WERI-Rb-1 (cell line): ENCODE results near the gene YWHAH.
A peak's percentile ranks its signal among the peaks of the same experiment; 100 is the strongest.

Experiments used
- DNase-seq: peaks from one replicate; pipeline ENCODE4 v3.0.0-alpha.2; 2020
- H3K27ac ChIP-seq: fragments of 250-450 bp; sonication (Bioruptor Pico); 2 replicates; pipeline ENCODE4 v1.5.1; 2020; ENCODE audit warnings: mild to moderate bottlenecking, moderate library complexity
- H3K27me3 ChIP-seq: fragments of 250-450 bp; sonication (Bioruptor Pico); 2 replicates; pipeline ENCODE4 v1.5.1; 2021; ENCODE audit warnings: mild to moderate bottlenecking, low read depth, moderate library complexity; ENCODE audit not compliant: insufficient read depth, severe bottlenecking
- H3K36me3 ChIP-seq: fragments of 250-450 bp; sonication (Bioruptor Pico); 2 replicates; pipeline ENCODE4 v1.5.1; 2020; ENCODE audit warnings: mild to moderate bottlenecking, moderate library complexity
- H3K4me3 ChIP-seq: 2 replicates; pipeline ENCODE4 v1.5.1; 2011; ENCODE audit warnings: low read depth, mild to moderate bottlenecking, control low read depth, low read length
- H3K9me3 ChIP-seq: fragments of 250-450 bp; sonication (Bioruptor Pico); 2 replicates; pipeline ENCODE4 v1.5.1; 2021; ENCODE audit warnings: mild to moderate bottlenecking, moderate library complexity; ENCODE audit not compliant: severe bottlenecking
- TF ChIP-seq, protein P1 (sequence below): IDR thresholded peaks from 2 replicates; pipeline ENCODE4 v1.5.1; 2011; ENCODE audit warnings: low read depth, mild to moderate bottlenecking, control low read depth, inconsistent platforms, low read length

Gene YWHAH

DNA sequence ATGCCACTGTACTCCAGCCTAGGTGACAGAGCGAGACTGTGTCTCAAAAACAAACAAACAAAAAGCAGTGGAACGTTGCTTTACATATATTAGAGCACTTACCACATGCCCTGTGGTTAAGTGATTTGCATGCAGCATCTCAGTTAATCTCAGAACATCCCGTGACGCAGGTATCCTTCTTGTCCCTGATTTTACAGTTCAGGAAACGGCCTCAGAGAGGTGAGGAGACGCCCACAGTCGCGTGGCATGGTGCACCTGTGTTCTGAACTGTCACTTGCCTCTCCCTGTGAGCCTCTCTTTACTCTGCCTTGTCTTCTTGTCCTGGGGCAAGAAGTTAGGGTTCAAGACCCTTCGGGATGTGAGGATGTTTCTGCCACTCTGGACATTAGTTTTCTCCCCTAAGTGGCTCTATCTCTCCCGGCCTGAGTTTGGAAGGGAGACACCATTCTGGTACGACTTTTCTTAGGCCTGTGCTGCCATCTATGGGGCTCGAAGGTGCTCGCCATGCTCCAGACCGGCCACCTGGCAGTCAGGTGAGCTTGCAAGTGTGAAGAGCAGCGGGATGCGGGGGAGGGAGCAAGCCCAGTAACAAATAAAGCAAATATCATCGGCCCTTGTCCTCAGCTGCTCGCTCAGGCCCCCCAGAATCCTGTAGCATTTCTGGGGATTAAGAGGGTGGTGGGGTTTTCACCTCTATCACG lies 25.6 kb downstream of the YWHAH start:
- Histone ChIP-seq H3K27me3 (no peaks in the 10 kb centered on the region), H3K36me3 (no peaks in the 10 kb centered on the region), H3K27ac (no peak overlapping the region), H3K4me3 (peak overlapping the region; percentile 53), H3K9me3 (no peaks in the 10 kb centered on the region)
- DNase-seq: peak; percentile 84
- TF ChIP-seq, protein P1, sequence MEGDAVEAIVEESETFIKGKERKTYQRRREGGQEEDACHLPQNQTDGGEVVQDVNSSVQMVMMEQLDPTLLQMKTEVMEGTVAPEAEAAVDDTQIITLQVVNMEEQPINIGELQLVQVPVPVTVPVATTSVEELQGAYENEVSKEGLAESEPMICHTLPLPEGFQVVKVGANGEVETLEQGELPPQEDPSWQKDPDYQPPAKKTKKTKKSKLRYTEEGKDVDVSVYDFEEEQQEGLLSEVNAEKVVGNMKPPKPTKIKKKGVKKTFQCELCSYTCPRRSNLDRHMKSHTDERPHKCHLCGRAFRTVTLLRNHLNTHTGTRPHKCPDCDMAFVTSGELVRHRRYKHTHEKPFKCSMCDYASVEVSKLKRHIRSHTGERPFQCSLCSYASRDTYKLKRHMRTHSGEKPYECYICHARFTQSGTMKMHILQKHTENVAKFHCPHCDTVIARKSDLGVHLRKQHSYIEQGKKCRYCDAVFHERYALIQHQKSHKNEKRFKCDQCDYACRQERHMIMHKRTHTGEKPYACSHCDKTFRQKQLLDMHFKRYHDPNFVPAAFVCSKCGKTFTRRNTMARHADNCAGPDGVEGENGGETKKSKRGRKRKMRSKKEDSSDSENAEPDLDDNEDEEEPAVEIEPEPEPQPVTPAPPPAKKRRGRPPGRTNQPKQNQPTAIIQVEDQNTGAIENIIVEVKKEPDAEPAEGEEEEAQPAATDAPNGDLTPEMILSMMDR: peak; percentile 78

DNA sequence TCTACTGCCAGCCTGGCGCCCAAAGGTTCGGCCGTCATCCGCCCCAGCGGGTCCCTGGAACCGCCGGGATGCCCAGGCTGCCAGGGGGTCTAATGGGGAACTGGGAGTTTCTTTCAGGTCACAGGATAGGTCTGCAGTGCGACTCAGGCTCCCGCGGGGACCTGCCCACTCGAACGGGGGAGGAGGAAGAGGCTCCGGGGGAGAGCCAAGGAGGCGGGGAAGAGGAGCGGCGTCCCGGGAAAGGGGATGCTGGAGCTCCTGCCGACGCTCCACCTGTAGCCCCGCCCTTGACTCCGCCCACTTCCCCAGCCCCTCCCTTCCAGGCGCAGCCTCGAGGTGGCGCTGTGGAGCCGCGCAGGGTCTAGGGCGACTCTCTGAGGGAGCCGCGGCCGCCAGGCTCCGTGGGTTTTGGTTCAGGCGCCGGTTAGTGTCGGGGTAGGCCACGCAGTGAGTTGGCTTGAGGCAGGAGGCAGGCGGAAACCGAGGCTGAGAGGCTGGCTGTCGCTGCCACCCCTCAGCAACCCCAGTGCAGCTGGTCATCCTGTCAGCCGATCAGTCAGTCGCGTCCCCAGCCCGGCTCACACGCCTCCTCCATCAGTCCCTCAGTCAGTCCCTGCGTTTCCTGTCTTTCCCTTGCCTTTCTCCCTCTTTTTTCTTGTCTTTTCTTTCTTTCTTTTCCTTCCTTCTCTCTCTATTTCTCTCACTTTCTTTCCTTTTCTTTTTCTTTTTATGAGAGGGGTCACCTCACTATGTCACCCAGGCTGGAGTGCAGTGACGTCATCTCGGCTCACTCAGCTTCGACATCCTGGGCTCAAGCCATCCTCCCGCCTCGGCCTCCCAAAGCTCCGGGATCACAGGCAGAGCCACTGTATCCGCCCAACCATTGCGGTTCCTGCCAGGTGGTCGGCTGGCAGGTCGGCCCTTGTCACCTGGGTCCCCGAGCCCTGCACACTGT lies 26.4 kb downstream of the YWHAH start:
- peak; percentile 78 for DNase-seq
- TF ChIP-seq, protein P1: peak; percentile 88

DNA sequence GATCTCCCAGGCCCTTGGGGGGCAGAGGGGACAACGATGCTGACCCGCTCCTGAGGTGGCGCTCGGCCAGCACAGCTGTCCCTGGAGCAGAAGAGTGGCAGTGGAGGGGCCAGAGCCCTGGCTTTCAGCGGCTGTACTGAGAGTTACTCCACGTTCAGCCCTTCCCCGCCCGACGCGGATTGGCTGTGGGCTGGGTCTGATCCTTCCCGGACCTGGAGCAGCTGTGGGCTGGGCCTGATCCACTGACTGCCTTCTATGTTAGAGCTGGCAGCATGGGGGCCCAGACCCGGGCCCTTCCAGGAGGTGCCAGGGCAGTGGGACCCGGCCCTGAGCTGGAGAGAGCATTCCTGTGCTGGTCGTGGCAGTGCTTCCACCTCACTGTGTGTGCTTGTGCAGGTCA lies 27.8 kb downstream of the YWHAH start:
- DNase-seq: peak; percentile 13
- H3K27ac ChIP-seq: no peak overlapping the region
- H3K36me3 ChIP-seq: no peaks in the 10 kb centered on the region
- no peaks in the 10 kb centered on the region for H3K27me3 ChIP-seq
- H3K4me3 ChIP-seq: no peak overlapping the region
- TF ChIP-seq, protein P1: no peak
- H3K9me3 ChIP-seq: no peaks in the 10 kb centered on the region

More for the DNA sequence above, 26.4 kb downstream of the YWHAH start:
- peak overlapping the region; percentile 53 for H3K4me3 ChIP-seq
- H3K27me3 ChIP-seq: no peaks in the 10 kb centered on the region
- H3K27ac ChIP-seq: no peak overlapping the region
- no peaks in the 10 kb centered on the region for H3K36me3 ChIP-seq
- H3K9me3 ChIP-seq: no peaks in the 10 kb centered on the region

DNA sequence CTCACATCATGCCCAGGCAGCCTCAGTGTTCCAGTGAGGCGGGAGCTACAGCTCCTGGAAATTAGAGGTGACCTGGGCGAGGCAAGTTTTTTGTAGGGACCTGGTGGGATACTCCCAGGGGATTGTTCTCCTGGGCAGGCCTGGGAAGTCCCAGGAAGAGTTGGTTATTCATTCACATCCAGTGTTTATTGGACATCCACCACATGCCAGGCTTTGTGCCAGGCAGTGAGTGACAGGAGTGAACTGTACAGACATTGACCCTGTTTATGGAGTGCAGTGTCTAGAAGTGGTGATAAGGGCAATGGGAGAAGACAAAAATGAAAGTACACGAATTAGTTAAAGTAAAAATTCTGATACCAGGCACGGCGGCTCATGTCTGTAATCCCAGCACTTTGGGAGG lies 29.4 kb downstream of the YWHAH start:
- no peaks in the 10 kb centered on the region for H3K9me3 ChIP-seq
- H3K27me3 ChIP-seq: no peaks in the 10 kb centered on the region
- TF ChIP-seq, protein P1: no peak
- H3K27ac ChIP-seq: no peak overlapping the region
- H3K4me3 ChIP-seq: no peak overlapping the region
- no peak for DNase-seq
- no peaks in the 10 kb centered on the region for H3K36me3 ChIP-seq

DNA sequence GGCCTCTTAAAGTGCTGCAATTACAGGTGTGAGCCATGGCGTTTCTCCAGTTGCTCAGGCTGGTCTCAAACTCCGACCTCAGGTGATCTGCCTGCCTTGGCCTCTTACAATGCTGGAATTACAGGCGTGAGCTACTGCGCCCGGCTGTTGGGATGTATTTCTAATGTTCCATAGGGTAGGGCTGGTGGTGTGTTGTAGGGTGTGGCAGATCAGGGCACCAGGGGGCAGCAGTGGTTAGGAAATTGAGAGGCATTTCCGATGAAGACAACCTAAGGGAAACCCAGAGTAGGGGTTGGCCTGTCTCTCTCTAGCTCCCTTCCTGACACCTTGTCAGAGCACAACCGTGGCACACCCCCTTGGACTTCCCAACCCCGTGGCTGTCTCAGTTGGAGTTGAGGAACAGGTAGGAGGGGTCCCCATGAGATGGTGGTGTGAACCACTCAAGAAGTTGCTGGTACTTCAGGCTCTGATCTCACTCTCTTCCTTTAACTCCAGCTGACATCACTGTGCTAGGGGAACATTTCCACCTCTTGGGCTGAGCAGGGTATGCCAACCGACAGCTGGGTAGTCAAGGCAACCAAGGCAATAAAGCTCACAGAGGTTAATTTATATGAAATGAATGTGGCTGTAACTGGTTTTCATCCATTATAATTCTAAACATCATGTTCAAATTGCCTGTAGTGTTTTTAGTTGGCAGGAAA lies 33.0 kb downstream of the YWHAH start:
- H3K36me3 ChIP-seq: no peaks in the 10 kb centered on the region
- peak; percentile 87 for DNase-seq
- no peaks in the 10 kb centered on the region for H3K9me3 ChIP-seq
- no peak overlapping the region for H3K4me3 ChIP-seq
- no peak overlapping the region for H3K27ac ChIP-seq
- TF ChIP-seq, protein P1: peak; percentile 81
- H3K27me3 ChIP-seq: peaks cover 3% of the 10 kb centered on the region
